CD4-positive, alpha-beta T cell (primary cell): ENCODE results near the gene USP19. TPM values are rescaled to one million over a fixed set of nuclear protein-coding genes. Genes with fewer than 3 reads are reported as not detected.

Experiments
- ATAC-seq: fragments of 200-7000 bp; cut with Tn5 transposase; one replicate; pipeline ENCODE4 v1.10.0; 2022; ENCODE audit warnings: mild to moderate bottlenecking; ENCODE audit not compliant: poor library complexity
- CTCF ChIA-PET: fragments of 350-600 bp; sonication (Branson Sonifier 250); formaldehyde crosslinking; loops from one replicate; lab custom pipeline; 2021; ENCODE audit warnings: antibody characterized with exemption, inconsistent platforms; lab: Charles Lee
- POLR2A ChIA-PET: fragments of 350-600 bp; sonication (Branson Sonifier 250); formaldehyde crosslinking; loops from one replicate; lab custom pipeline; 2021; ENCODE audit warnings: antibody characterized with exemption, inconsistent platforms; lab: Charles Lee
- DNase-seq, 14 experiments: peaks; one replicate each; pipeline ENCODE4 v3.0.0-alpha.2; 2013 to 2020; ENCODE audit warnings: mixed read lengths in 2 of 14
- H3K27ac ChIP-seq, 2 donors: one replicate each; pipeline versions ENCODE4 v1.5.1 to v1.7.0; 2013; ENCODE audit warnings: low read length in 2 of 2, low read depth in 1 of 2, mild to moderate bottlenecking in 1 of 2
- H3K27me3 ChIP-seq, 2 experiments: 1 replicate in 1 of 2; 2 replicates in 1 of 2; pipeline versions ENCODE4 v1.6.1 to v1.7.0; 2013; ENCODE audit warnings: low read length in 2 of 2, control low read depth in 1 of 2, mild to moderate bottlenecking in 1 of 2, moderate library complexity in 1 of 2; ENCODE audit not compliant: insufficient read depth in 2 of 2, control insufficient read depth in 1 of 2
- H3K36me3 ChIP-seq: one replicate; pipeline ENCODE4 v1.6.1; 2013; ENCODE audit warnings: low read length, control low read depth; ENCODE audit not compliant: insufficient read depth
- H3K4me1 ChIP-seq: one replicate; pipeline ENCODE4 v1.6.1; 2013; ENCODE audit warnings: low read length, control low read depth; ENCODE audit not compliant: insufficient read depth
- H3K4me3 ChIP-seq: one replicate; pipeline ENCODE4 v1.5.1; 2013; ENCODE audit warnings: mild to moderate bottlenecking, low read length, moderate library complexity
- H3K9me3 ChIP-seq, 2 experiments: 1 replicate in 1 of 2; 2 replicates in 1 of 2; pipeline versions ENCODE4 v1.6.1 to v1.7.0; 2013; ENCODE audit warnings: low read length in 2 of 2, mild to moderate bottlenecking in 2 of 2, control low read depth in 1 of 2, moderate library complexity in 1 of 2; ENCODE audit not compliant: control insufficient read depth in 1 of 2, insufficient read depth in 1 of 2
- H3K27ac Mint-ChIP-seq: one replicate; pipeline ENCODE4 v1.8.0; 2020; ENCODE audit warnings: mixed read lengths
- H3K27me3 Mint-ChIP-seq: one replicate; pipeline ENCODE4 v1.8.0; 2021; ENCODE audit warnings: mixed read lengths
- H3K36me3 Mint-ChIP-seq: one replicate; pipeline ENCODE4 v1.8.0; 2021; ENCODE audit warnings: low read depth, mixed read lengths
- H3K4me1 Mint-ChIP-seq: one replicate; pipeline ENCODE4 v1.8.0; 2021; ENCODE audit warnings: low read depth, mixed read lengths
- H3K4me3 Mint-ChIP-seq: one replicate; pipeline ENCODE4 v1.8.0; 2020; ENCODE audit warnings: mild to moderate bottlenecking, mixed read lengths
- H3K9me3 Mint-ChIP-seq: one replicate; pipeline ENCODE4 v1.8.0; 2020; ENCODE audit warnings: mixed read lengths
- intact Hi-C, 2 experiments: fragments of 100-400 bp; cut with DNase I in 1 of 2; cut with micrococcal nuclease in 1 of 2; formaldehyde crosslinking; loops; one replicate each; pipeline versions ENCODE4 v1.15.1 to v1.9.0; 2023 to 2025; cut with DNase I, micrococcal nuclease
- total RNA-seq, 174 experiments: library from RNA in 2 of 174; stranded (reverse) in 2 of 174; gene quantifications; one replicate each; pipeline ENCODE4 v1.2.3 and lab custom pipeline; 2021 to 2026
- TF ChIP-seq, protein P1 (sequence below): fragments of 200-600 bp; IDR thresholded peaks from one replicate; pipeline ENCODE4 v1.8.0; 2022; ENCODE audit warnings: antibody characterized with exemption, mild to moderate bottlenecking

USP19 gene
- total RNA-seq, 2 experiments from 2014 or later, result 84.9 to 86.2 TPM

DNA sequence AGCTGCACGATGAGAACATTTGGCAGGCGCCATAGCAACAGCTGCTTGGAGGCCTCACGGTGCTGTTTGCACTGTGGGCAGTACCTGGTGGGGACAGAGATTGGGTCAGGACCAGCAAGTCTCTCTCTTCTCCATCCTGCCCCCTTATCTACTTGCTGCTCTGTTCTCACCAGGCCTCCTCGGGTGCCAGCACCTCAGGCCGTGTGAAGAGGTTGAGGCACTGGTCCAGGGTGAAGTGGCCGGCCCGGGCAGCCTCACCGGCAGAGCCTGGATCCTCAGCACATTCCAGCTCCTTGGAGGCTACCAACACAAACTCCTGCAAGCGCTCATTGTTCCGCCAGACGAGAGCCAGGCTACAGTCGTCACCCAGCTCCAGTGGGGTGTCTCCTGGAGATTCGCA lies 9.8 kb downstream of the USP19 start:
- CTCF ChIA-PET, result no interaction called here
- Histone ChIP-seq H3K27ac (no peak overlapping the region), H3K4me3 (no peak overlapping the region), H3K9me3 (no peaks in the 10 kb centered on the region), H3K36me3 (peaks cover 81% of the 10 kb centered on the region), H3K27me3 (no peaks in the 10 kb centered on the region), H3K4me1 (no peaks in the 10 kb centered on the region)
- Mint-ChIP-seq H3K36me3 (peaks cover 63% of the 10 kb centered on the region), H3K27me3 (no peaks in the 10 kb centered on the region), H3K4me1 (peaks cover 3% of the 10 kb centered on the region), H3K27ac (no peak overlapping the region), H3K9me3 (no peaks in the 10 kb centered on the region), H3K4me3 (no peak overlapping the region)
- intact Hi-C loops, result no loop called here
- TF ChIP-seq, protein P1, sequence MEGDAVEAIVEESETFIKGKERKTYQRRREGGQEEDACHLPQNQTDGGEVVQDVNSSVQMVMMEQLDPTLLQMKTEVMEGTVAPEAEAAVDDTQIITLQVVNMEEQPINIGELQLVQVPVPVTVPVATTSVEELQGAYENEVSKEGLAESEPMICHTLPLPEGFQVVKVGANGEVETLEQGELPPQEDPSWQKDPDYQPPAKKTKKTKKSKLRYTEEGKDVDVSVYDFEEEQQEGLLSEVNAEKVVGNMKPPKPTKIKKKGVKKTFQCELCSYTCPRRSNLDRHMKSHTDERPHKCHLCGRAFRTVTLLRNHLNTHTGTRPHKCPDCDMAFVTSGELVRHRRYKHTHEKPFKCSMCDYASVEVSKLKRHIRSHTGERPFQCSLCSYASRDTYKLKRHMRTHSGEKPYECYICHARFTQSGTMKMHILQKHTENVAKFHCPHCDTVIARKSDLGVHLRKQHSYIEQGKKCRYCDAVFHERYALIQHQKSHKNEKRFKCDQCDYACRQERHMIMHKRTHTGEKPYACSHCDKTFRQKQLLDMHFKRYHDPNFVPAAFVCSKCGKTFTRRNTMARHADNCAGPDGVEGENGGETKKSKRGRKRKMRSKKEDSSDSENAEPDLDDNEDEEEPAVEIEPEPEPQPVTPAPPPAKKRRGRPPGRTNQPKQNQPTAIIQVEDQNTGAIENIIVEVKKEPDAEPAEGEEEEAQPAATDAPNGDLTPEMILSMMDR, result no peak
- POLR2A ChIA-PET, result interaction anchor here (1.1 kb wide), 1 partner anchor 16 kb away, joined by 3 read pairs; the partner anchor contains the start of gene QRICH1
- DNase-seq, result no peak
- no peak for ATAC-seq

DNA sequence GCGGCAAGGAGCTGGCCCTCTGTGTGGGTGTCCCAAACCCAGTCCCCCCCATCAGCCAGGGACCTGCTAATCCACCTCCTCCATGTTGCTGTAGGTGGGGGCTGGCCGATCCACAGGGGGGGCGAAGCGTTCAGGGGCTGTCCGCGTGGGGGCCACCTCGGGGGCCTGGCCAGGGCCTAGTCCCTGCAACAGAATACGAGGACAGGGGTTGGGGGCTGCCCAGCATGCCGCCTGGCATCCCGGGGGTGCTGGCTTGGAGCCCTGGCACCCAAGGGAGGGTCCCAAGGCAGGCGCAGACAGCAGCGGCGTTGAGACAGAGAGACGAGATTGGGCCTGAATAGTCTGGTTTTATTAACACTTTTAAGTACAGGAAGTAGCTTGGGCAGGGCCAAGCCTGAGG lies 12.3 kb downstream of the USP19 start:
- no peak overlapping the region for H3K4me3 ChIP-seq
- H3K9me3 Mint-ChIP-seq, result no peaks in the 10 kb centered on the region
- ChIA-PET CTCF (no interaction called here), POLR2A (interaction anchor here (0.8 kb wide), 1 partner anchor 13 kb away, joined by 3 read pairs; no protein-coding TSS in a partner anchor)
- no peak overlapping the region for H3K27ac Mint-ChIP-seq
- H3K9me3 ChIP-seq, result no peaks in the 10 kb centered on the region
- TF ChIP-seq, protein P1, result no peak
- DNase-seq, result no peak
- peaks cover 57% of the 10 kb centered on the region for H3K36me3 ChIP-seq
- intact Hi-C loops, result no loop called here
- ATAC-seq, result no peak
- no peaks in the 10 kb centered on the region for H3K27me3 Mint-ChIP-seq
- no peak overlapping the region for H3K27ac ChIP-seq
- no peaks in the 10 kb centered on the region for H3K27me3 ChIP-seq
- H3K4me1 ChIP-seq, result peaks cover 16% of the 10 kb centered on the region
- H3K4me3 Mint-ChIP-seq, result no peak overlapping the region
- H3K36me3 Mint-ChIP-seq, result peaks cover 57% of the 10 kb centered on the region
- peaks cover 24% of the 10 kb centered on the region for H3K4me1 Mint-ChIP-seq

DNA sequence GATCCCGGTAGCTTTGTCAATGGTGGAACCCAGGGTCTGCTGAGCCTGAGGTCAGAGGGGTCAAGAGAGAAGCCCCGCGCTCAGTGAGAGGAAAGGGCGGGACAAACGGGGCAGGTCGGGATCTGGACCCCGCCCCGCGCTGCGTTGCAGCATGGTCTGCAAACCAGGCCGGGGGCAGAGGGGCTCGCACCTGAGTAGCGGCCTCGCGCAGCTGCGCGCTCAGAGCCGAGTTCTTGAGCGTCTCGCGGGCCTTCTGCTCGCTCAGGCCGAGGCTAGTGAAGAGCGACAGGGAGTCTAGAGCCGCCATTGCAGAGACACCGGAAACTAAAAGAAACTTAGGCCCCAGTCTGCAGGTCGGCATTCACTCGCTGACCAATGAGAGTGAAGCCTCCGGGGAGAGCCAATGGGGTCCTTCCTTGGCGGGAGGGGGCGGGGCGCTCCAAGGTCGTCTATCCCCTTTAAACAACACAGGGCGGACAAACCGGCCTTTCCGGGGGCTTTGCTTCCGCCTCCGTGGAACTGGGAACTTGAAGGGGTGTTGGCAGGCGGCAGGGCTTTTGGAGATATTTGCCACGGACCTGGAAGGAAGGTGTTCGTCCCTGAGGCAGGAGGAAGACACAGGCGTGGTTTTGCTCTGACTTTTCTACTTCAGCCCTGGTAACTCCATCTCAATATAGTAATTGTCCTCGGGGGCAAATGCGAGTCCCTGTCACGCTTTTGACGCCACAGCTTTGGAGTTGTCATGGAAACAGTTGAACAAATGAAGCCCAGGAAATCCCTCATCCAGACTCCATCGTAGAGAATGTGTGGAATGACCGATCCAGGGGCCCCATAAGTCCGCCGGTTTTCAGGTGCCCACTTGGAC lies 16.0 kb downstream of the USP19 start, which contains the start of gene QARS1:
QARS1 (minus strand) TSS at position 331 of the 865 bp plus-strand sequence; CDS start at position 307, 24 bp downstream.
- Histone ChIP-seq H3K4me1 (peaks cover 25% of the 10 kb centered on the region), H3K4me3 (peak within 1 kb of the TSS; percentile 98), H3K27ac (peak within 1 kb of the TSS; percentile 71 to 78), H3K27me3 (no peaks in the 10 kb centered on the region), H3K36me3 (peaks cover 54% of the 10 kb centered on the region), H3K9me3 (no peaks in the 10 kb centered on the region)
- Mint-ChIP-seq H3K27me3 (no peaks in the 10 kb centered on the region), H3K9me3 (no peaks in the 10 kb centered on the region), H3K27ac (peak within 1 kb of the TSS; percentile 99), H3K4me1 (peaks cover 31% of the 10 kb centered on the region), H3K36me3 (peaks cover 58% of the 10 kb centered on the region), H3K4me3 (peak within 1 kb of the TSS; percentile 99)
- TF ChIP-seq, protein P1, result no peak
- POLR2A ChIA-PET, result interaction anchor here (0.6 to 5.1 kb wide), 8 partner anchors 12 to 1605 kb away, joined by 3 to 77 read pairs (median 6); partner anchors contain the start of genes DALRD3, IMPDH2, NDUFAF3 and QRICH1
- intact Hi-C loops, result loop anchor here (1.0 to 5.0 kb wide), 3 partner anchors 10 to 187 kb away; partner anchors contain the start of genes QRICH1 (in 2 of the 2), USP19 (in 2 of the 2) and ARIH2 (in 1 of the 2)
- peak; percentile 79 to 93 (median 85) for DNase-seq
- CTCF ChIA-PET, result interaction anchor here (1.5 to 3.5 kb wide), 2 partner anchors 10 to 67 kb away, joined by 4 to 20 read pairs; partner anchors contain the start of genes KLHDC8B and QRICH1
- ATAC-seq, result peak; percentile 99
